K562 (cell line): ENCODE measurements around the gene COL5A1.

Experiments used
- ARID3A ChIP-seq: IDR thresholded peaks from 2 replicates; pipeline ENCODE4 v1.6.1; 2012; ENCODE audit warnings: low read depth, low read length, improper control_type of control experiment, borderline replicate concordance
- CTCF ChIP-seq, 3 experiments: IDR thresholded peaks in 2 of 3; conservative IDR thresholded peaks in 1 of 3; 2 replicates each; pipeline ENCODE4 v1.5.1; 2011 to 2012; ENCODE audit warnings: low read length in 3 of 3, mild to moderate bottlenecking in 3 of 3, control low read depth in 2 of 3, improper control_type of control experiment in 1 of 3, inconsistent platforms in 1 of 3, low read depth in 1 of 3, mixed read lengths in 1 of 3, moderate library complexity in 1 of 3; ENCODE audit not compliant: insufficient read depth in 2 of 3
- DMBX1 ChIP-seq: fragments of 250-450 bp; sonication (Bioruptor Pico); IDR thresholded peaks from 2 replicates; pipeline ENCODE4 v1.8.0; 2022; ENCODE audit warnings: inconsistent platforms, mild to moderate bottlenecking, moderate library complexity, borderline replicate concordance
- E4F1 ChIP-seq: fragments of 250-450 bp; sonication (Bioruptor Pico); IDR thresholded peaks from 2 replicates; pipeline ENCODE4 v1.5.0; 2021; ENCODE audit warnings: mild to moderate bottlenecking, borderline replicate concordance
- FOXK2 ChIP-seq, 2 experiments: fragments of 450-650 bp; IDR thresholded peaks in 1 of 2; conservative IDR thresholded peaks in 1 of 2; 2 replicates each; pipeline ENCODE4 v1.6.1; 2016; ENCODE audit warnings: low read depth in 2 of 2, mild to moderate bottlenecking in 1 of 2
- GTF2F1 ChIP-seq: IDR thresholded peaks from 2 replicates; pipeline ENCODE4 v1.6.1; 2011; ENCODE audit warnings: low read depth, low read length, improper control_type of control experiment
- ILK ChIP-seq: fragments of 450-650 bp; IDR thresholded peaks from 2 replicates; pipeline ENCODE4 v1.6.1; 2016; ENCODE audit warnings: missing genetic modification characterization, low read depth, mild to moderate bottlenecking, missing compliant biosample characterization, moderate library complexity, borderline replicate concordance
- MECOM ChIP-seq: fragments of 250-450 bp; sonication (Bioruptor Pico); IDR thresholded peaks from 2 replicates; pipeline ENCODE4 v1.8.0; 2022; ENCODE audit warnings: inconsistent platforms
- MLLT1 ChIP-seq, 2 experiments: fragments of 450-650 bp; IDR thresholded peaks; 2 replicates each; pipeline ENCODE4 v1.6.1; 2016
- NR2F6 ChIP-seq: fragments of 450-650 bp; formaldehyde crosslinking; IDR thresholded peaks from 2 replicates; pipeline ENCODE4 v1.4.0; 2020; ENCODE audit warnings: mild to moderate bottlenecking
- TAF9B ChIP-seq: fragments of 450-650 bp; IDR thresholded peaks from 2 replicates; pipeline ENCODE4 v1.6.1; 2018; ENCODE audit warnings: mild to moderate bottlenecking; ENCODE audit not compliant: partially characterized antibody
- TAL1 ChIP-seq: fragments of 450-650 bp; IDR thresholded peaks from 2 replicates; pipeline ENCODE4 v1.6.1; 2016; ENCODE audit warnings: mild to moderate bottlenecking
- TCF7 ChIP-seq: sonication (generic); IDR thresholded peaks from 2 replicates; pipeline ENCODE4 v1.6.1; 2016; ENCODE audit warnings: antibody characterized with exemption, borderline replicate concordance

GRCh38 chr9:134828892-134829291, 187.3 kb downstream of the COL5A1 start:
- TF ChIP-seq E4F1 (CRISPR knock-in tag) (no peak), CTCF (IDR thresholded peaks at IDR 0.05 in 2 of 3, conservative IDR thresholded peaks at IDR 0.05 in 1 of 3; ENCODE audit: insufficient read depth in 2 of 3, low read depth in 1 of 3, low read length in 3 of 3) (no peak), MECOM (CRISPR knock-in tag) (no peak), TAF9B (no peak), FOXK2 (conservative IDR thresholded peaks at IDR 0.05 in 1 of 2, IDR thresholded peaks at IDR 0.05 in 1 of 2; ENCODE audit: low read depth in 2 of 2) (no peak), ARID3A (no peak), ILK (no peak), MLLT1 (IDR thresholded peaks at IDR 0.05) (no peak), TCF7 (no peak), NR2F6 (CRISPR knock-in tag) (no peak), DMBX1 (CRISPR knock-in tag) (no peak), GTF2F1 (no peak), TAL1 (no peak)
